Activated CD4-positive, alpha-beta T cell treated with anti-CD3 and anti-CD28 coated beads, Interleukin-2, amount 10 ng/mL, durations not matched to agents 24 days and 14 days (primary cell): ENCODE data around the gene DPF3. TPM values are rescaled to one million over a fixed set of nuclear protein-coding genes. Genes with fewer than 3 reads are reported as not detected.
"Not testable (repeated sequence)": the region's sequence is repeated elsewhere in the genome, so short reads cannot be mapped to it uniquely, and the experiment has no call there.

Experiments
- DNase-seq: peaks from one replicate; pipeline ENCODE4 v3.0.0; 2022
- H3K27ac Mint-ChIP-seq: one replicate; pipeline ENCODE4 v1.8.0; 2022; ENCODE audit warnings: mild to moderate bottlenecking, mixed read lengths
- H3K27me3 Mint-ChIP-seq: one replicate; pipeline ENCODE4 v1.8.0; 2022; ENCODE audit warnings: mixed read lengths
- H3K36me3 Mint-ChIP-seq: one replicate; pipeline ENCODE4 v1.8.0; 2022; ENCODE audit warnings: low read depth, mild to moderate bottlenecking, mixed read lengths
- H3K4me1 Mint-ChIP-seq: one replicate; pipeline ENCODE4 v1.8.0; 2021; ENCODE audit warnings: mixed read lengths
- H3K4me3 Mint-ChIP-seq: one replicate; pipeline ENCODE4 v1.8.0; 2022; ENCODE audit warnings: mild to moderate bottlenecking, moderate library complexity, mixed read lengths
- H3K9me3 Mint-ChIP-seq: one replicate; pipeline ENCODE4 v1.8.0; 2021; ENCODE audit warnings: mixed read lengths
- intact Hi-C: fragments of 100-400 bp; cut with micrococcal nuclease; formaldehyde crosslinking; loops from one replicate; pipeline ENCODE4 v1.15.1; 2023
- total RNA-seq: library from RNA; stranded (reverse); gene quantifications from 2 replicates; pipeline ENCODE4 v1.2.3, GENCODE V29; 2022

DPF3 gene
- total RNA-seq, 1 donor from 2014 or later, result 2.8 TPM

GRCh38 chr14:72882047-72882446, 11.9 kb downstream of the DPF3 start:
- Mint-ChIP-seq H3K4me3 (no peak overlapping the region), H3K27ac (no peak overlapping the region), H3K27me3 (peaks cover 6% of the 10 kb centered on the region), H3K4me1 (peaks cover 34% of the 10 kb centered on the region), H3K36me3 (peaks cover 5% of the 10 kb centered on the region), H3K9me3 (peaks cover 5% of the 10 kb centered on the region)
- DNase-seq, result no peak
- intact Hi-C loops, result no loop called here

DNA sequence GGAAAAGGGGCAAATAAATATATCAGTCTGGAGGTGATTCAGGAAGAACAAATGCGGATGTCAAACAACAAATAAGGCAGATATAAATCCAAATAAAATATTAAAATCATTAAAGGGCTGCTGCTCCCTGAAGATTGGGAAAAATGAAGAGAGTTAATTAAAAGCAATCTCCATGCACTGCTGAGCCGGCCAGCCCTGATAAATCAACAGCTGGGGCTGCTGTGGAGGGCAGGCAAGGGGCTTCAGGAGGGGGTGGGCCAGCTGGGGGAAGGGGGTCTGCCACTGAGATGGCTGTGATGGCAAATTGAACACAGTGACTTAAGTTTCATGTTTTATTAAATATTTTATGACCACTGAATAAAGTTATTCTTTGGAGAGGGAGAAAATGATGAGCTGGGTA, 12.4 kb downstream of the DPF3 start:
- Mint-ChIP-seq H3K27ac (no peak overlapping the region), H3K36me3 (peaks cover 5% of the 10 kb centered on the region), H3K4me3 (no peak overlapping the region), H3K27me3 (peaks cover 6% of the 10 kb centered on the region), H3K9me3 (peaks cover 5% of the 10 kb centered on the region), H3K4me1 (peaks cover 34% of the 10 kb centered on the region)
- no peak for DNase-seq
- intact Hi-C loops, result no loop called here

GRCh38 chr14:72880820-72881219, 13.1 kb downstream of the DPF3 start:
- H3K4me1 Mint-ChIP-seq, result peaks cover 34% of the 10 kb centered on the region
- DNase-seq, result no peak
- H3K4me3 Mint-ChIP-seq, result peak overlapping the region; percentile 19
- peaks cover 4% of the 10 kb centered on the region for H3K27me3 Mint-ChIP-seq
- H3K36me3 Mint-ChIP-seq, result peaks cover 3% of the 10 kb centered on the region
- H3K9me3 Mint-ChIP-seq, result peaks cover 2% of the 10 kb centered on the region
- intact Hi-C loops, result no loop called here
- H3K27ac Mint-ChIP-seq, result no peak overlapping the region

DNA sequence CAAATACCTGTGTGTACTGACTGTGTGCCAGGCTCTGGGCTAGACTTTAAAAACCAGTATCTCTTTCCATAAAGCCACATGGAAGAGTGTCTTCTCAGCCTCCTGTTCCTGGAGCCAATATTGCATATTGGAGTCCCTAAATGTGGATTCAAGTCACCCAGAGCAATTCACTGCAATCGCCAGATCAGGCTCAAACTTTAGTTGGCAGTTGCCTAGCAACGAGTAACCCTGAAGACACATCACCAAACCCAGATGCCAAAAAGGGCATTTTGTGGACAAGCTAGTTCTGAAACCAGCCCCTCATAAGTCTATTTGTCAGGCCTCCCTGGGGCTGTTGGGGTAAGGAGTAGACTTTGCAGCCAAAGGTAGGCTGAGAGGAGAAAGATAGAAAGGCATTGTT, 13.7 kb downstream of the DPF3 start:
- intact Hi-C loops, result no loop called here
- peaks cover 2% of the 10 kb centered on the region for H3K27me3 Mint-ChIP-seq
- peaks cover 34% of the 10 kb centered on the region for H3K4me1 Mint-ChIP-seq
- no peaks in the 10 kb centered on the region for H3K36me3 Mint-ChIP-seq
- DNase-seq, result no peak
- H3K4me3 Mint-ChIP-seq, result no peak overlapping the region
- no peak overlapping the region for H3K27ac Mint-ChIP-seq
- no peaks in the 10 kb centered on the region for H3K9me3 Mint-ChIP-seq

- no peak overlapping the region for H3K27ac Mint-ChIP-seq
- H3K4me1 Mint-ChIP-seq, result peaks cover 32% of the 10 kb centered on the region
- no peak overlapping the region for H3K4me3 Mint-ChIP-seq
- H3K27me3 Mint-ChIP-seq, result peaks cover 2% of the 10 kb centered on the region
- no peaks in the 10 kb centered on the region for H3K9me3 Mint-ChIP-seq
- intact Hi-C loops, result no loop called here
- H3K36me3 Mint-ChIP-seq, result no peaks in the 10 kb centered on the region
- no peak for DNase-seq
These were observed 14.5 kb downstream of the DPF3 start for GRCh38 chr14:72879431-72879830.

- Mint-ChIP-seq H3K4me3 (no peak overlapping the region), H3K27ac (no peak overlapping the region), H3K9me3 (no peaks in the 10 kb centered on the region), H3K27me3 (peaks cover 2% of the 10 kb centered on the region), H3K4me1 (peaks cover 27% of the 10 kb centered on the region), H3K36me3 (no peaks in the 10 kb centered on the region)
- intact Hi-C loops, result no loop called here
- no peak for DNase-seq
These were observed 15.2 kb downstream of the DPF3 start for GRCh38 chr14:72878746-72879145.

DNA sequence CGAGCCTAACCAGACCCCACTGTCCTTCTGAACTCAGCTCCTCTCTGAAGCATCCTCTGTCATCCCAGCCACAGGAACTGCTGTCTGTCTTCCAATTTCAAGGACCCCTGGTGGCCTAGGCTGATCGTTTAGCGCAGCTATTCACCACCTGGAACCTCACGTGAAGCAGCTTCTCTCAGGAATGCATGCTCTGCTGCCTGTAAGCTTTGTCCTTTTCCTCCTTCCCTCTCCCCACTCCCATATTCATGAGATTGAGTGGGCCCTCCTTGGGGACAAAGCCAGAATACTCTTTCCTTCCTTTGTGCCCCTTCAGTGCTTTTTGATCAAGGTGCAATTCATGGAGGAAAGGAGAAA, 17.2 kb downstream of the DPF3 start:
- H3K27ac Mint-ChIP-seq, result no peak overlapping the region
- H3K4me1 Mint-ChIP-seq, result peaks cover 16% of the 10 kb centered on the region
- no peak for DNase-seq
- intact Hi-C loops, result no loop called here
- H3K4me3 Mint-ChIP-seq, result no peak overlapping the region
- H3K27me3 Mint-ChIP-seq, result peaks cover 2% of the 10 kb centered on the region
- no peaks in the 10 kb centered on the region for H3K36me3 Mint-ChIP-seq
- no peaks in the 10 kb centered on the region for H3K9me3 Mint-ChIP-seq

GRCh38 chr14:72876005-72876709, 17.7 kb downstream of the DPF3 start:
- no peak overlapping the region for H3K4me3 Mint-ChIP-seq
- H3K9me3 Mint-ChIP-seq, result peaks cover 1% of the 10 kb centered on the region
- peaks cover 13% of the 10 kb centered on the region for H3K4me1 Mint-ChIP-seq
- no peaks in the 10 kb centered on the region for H3K36me3 Mint-ChIP-seq
- peaks cover 2% of the 10 kb centered on the region for H3K27me3 Mint-ChIP-seq
- DNase-seq, result no peak
- no peak overlapping the region for H3K27ac Mint-ChIP-seq
- intact Hi-C loops, result no loop called here

DNA sequence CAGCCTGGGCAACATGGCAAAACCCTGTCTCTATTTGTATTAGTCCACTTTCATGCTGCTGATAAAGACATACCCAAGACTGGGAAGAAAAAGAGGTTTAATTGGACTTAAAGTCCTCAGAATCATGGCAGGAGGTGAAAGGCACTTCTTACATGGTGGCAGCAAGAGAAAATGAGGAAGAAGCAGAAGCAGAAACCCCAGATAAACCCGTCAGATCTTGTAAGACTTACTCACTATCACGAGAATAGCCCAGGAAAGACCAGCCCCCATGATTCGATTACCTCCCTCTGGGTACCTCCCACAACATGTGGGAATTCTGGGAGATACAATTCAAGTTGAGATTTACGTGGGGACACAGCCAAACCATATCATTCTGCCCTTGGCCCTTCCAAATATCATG, 23.0 kb downstream of the DPF3 start:
- H3K36me3 Mint-ChIP-seq, intact Hi-C loops, DNase-seq, H3K9me3 Mint-ChIP-seq, H3K27ac Mint-ChIP-seq, H3K4me1 Mint-ChIP-seq, H3K27me3 Mint-ChIP-seq, H3K4me3 Mint-ChIP-seq: not testable (repeated sequence)

- Mint-ChIP-seq H3K36me3 (no peaks in the 10 kb centered on the region), H3K27me3 (peaks cover 2% of the 10 kb centered on the region), H3K9me3 (peaks cover 4% of the 10 kb centered on the region), H3K4me1 (no peaks in the 10 kb centered on the region), H3K27ac (no peak overlapping the region), H3K4me3 (no peak overlapping the region)
- DNase-seq, result no peak
- intact Hi-C loops, result no loop called here
These were observed 24.2 kb downstream of the DPF3 start for GRCh38 chr14:72869407-72870329.

DNA sequence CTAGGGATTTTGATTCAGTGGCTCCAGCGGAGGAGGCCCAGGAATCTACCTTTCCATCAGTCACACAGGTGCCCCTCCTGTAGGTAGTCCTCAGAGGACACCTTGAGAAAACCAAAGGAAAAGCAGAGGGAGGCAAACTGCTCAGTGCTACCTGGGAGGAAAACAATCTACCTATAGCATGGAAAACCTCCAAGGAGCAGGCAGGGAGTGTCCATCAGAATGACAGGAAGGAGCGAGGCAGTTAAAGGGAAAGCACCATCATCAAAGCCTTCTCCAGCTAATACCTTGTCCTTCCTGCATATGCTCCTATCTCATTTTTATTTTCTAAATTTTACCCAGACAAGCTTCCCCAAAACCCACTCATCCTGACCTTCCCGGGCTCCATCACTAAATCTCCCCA, 25.4 kb downstream of the DPF3 start:
- no peaks in the 10 kb centered on the region for H3K4me1 Mint-ChIP-seq
- intact Hi-C loops, result no loop called here

GRCh38 chr14:72864712-72865365, 29.1 kb downstream of the DPF3 start:
- H3K27me3 Mint-ChIP-seq, result peaks cover 13% of the 10 kb centered on the region
- no peak overlapping the region for H3K4me3 Mint-ChIP-seq
- DNase-seq, result no peak
- H3K9me3 Mint-ChIP-seq, result peaks cover 4% of the 10 kb centered on the region
- intact Hi-C loops, result no loop called here
- H3K36me3 Mint-ChIP-seq, result no peaks in the 10 kb centered on the region
- H3K4me1 Mint-ChIP-seq, result no peaks in the 10 kb centered on the region
- H3K27ac Mint-ChIP-seq, result no peak overlapping the region

More for the DNA sequence above, 25.4 kb downstream of the DPF3 start:
- H3K36me3 Mint-ChIP-seq, result no peaks in the 10 kb centered on the region
- H3K9me3 Mint-ChIP-seq, result peaks cover 4% of the 10 kb centered on the region
- no peak overlapping the region for H3K4me3 Mint-ChIP-seq
- H3K27ac Mint-ChIP-seq, result no peak overlapping the region
- DNase-seq, result no peak
- H3K27me3 Mint-ChIP-seq, result peaks cover 4% of the 10 kb centered on the region

DNA sequence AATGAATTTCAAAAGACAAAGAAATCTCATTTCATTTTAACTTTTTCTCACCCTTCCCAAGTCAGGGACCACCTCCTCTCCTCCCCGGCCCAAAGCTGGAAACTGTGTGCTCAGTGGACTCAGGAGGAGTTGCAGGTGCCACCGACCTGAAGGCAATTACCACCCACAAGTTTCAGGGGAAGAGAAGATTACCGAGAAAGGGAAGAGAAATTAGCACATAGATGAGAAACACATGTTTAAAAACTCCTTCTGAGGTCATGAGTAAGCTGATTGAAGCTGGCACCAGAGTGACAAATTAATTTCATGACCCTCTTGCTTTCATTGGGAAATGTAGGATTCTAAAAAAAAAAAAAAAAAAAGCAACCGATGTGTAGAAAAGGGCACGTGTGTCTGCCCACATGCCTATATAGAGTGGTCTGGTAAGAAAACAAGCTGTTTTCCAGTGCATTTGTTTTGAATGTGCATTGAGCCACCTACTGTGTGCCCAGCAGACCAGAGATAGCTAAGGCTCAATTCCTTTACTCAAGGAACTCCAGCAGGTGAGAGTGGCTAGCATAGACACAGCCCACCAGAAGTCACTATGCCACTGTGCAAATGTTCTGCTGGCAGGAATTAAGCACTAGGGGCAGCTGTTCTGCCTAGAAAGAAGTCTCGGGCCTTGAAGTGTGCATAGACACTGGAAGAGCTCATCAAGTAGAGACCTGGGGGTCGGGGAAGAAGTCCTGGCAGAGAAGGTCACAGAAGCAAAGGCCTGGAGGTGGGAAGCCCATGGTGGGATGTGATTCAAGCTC, 30.5 kb downstream of the DPF3 start:
- intact Hi-C loops, result no loop called here

More for the DNA sequence above, 30.5 kb downstream of the DPF3 start:
- Mint-ChIP-seq H3K36me3 (no peaks in the 10 kb centered on the region), H3K27me3 (peaks cover 11% of the 10 kb centered on the region), H3K4me1 (no peaks in the 10 kb centered on the region), H3K9me3 (peaks cover 4% of the 10 kb centered on the region), H3K4me3 (no peak overlapping the region), H3K27ac (no peak overlapping the region)
- no peak for DNase-seq
